GM20431 (cell line): Measurements from ENCODE around the gene ORM1.
"Not testable (repeated sequence)": the region's sequence is repeated elsewhere in the genome, so short reads cannot be mapped to it uniquely, and the experiment has no call there.

Experiments
- in situ Hi-C: fragments of 300-500 bp; cut with MseI, MboI; formaldehyde crosslinking; loops from one replicate; pipeline ENCODE4 v1.15.0; 2020; ENCODE audit warnings: low sequenced_read_pairs; ENCODE audit not compliant: unreplicated experiment

ORM1 gene

DNA sequence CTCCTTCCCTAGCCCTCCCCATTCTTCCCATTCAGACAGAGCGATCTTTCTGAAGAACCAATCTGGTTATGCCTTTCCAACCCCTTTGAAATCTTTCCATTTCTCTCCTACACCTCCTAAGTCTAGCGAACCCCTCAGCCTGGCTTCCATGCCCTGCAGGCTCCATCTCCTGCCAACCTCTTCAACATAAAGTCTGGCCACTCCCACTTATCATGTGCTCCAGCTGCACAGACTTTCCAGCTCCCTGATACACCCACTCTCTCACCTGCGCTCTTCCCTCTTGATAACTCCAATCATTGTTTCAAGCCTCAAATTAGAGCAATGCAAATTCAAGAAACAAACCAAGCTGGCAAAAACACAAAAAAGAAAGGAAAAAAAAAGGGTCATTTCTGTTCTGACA lies 3.8 kb upstream of the ORM1 start:
- in situ Hi-C loops, result no loop called here

DNA sequence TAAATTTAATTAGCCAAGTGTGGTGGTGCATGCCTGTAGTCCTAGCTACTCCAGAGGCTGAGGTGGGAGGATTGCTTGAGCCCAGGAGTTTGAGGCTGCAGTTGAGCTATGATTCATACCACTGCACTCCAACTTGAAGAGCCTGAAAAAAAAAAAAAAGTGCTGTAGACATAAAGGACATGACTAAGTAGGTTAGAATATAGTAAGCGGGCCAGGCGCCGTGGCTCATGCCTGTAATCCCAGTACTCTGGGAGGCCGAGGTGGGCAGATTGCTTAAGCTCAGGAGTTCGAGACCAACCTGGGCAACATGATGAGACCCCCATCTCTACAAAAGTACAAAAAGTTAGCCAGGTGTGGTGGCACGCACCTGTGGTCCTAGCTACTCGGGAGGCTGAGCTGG lies 2.2 kb upstream of the ORM1 start:
- in situ Hi-C loops, result not testable (repeated sequence)

DNA sequence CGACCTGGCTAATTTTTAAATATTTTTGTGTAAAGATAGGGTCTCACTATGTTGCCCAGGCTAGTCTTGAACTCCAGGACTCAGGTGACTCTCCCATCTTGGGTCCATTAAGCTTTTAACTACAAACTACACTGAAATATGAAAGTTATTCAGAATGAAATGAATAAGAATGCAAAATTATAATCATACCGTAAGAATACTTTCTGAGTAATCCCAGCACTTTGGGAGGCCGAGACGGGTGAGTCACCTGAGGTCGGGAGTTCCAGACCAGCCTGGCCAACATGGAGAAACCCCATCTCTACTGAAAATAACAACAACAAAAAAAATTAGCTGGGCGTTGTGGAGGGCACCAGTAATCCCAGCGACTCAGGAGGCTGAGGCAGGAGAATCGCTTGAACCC lies 1.1 kb upstream of the ORM1 start:
- in situ Hi-C loops, result no loop called here

DNA sequence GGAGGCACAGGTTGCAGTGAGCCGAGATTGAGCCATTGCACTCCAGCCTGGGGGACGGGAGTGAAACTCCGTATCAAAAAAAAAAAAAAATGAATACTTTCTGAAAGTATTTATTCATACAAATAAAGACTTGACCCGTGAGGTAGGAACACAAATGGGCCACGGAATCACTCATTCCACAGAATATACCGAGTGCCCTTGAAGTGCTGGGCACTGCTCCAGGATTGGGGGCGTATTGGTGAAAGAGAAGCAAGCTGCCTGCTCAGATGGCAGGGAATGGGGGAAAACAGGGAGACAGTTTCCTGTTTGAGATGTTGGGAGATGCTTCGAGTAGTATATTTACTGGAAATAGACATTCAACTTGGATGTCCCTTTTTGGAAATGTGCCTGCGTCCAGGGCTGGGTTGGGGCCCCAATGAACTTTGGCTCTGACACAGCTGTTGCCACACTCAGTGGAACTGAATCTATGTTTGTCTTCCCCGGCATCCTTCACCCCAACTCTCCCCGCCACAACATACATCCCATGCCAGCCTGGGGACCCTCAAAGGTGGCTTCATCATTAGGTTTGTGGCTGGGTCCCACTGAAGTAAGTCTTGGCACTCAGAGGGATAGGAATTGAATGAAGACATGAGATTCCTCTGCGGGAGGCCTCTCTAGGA lies 609 bp upstream of the ORM1 start:
- in situ Hi-C loops, result not testable (repeated sequence)

DNA sequence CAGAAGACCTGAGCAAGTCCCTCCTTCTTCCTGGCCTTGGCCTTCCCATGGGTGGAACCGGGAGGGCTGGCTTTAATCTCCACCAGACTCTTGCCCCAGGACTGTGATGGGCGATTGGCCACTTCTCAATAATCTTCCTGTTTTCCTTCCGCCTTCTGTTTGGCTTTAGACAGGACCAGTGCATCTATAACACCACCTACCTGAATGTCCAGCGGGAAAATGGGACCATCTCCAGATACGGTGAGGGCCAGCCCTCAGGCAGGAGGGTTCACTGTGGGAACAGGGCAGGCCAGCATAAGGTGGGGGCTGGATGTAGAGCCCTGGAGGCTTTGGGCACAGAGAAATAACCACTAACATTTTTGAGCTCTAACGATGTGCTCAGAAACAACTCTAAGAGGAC lies 951 bp downstream of the ORM1 start:
- in situ Hi-C loops, result not testable (repeated sequence)

DNA sequence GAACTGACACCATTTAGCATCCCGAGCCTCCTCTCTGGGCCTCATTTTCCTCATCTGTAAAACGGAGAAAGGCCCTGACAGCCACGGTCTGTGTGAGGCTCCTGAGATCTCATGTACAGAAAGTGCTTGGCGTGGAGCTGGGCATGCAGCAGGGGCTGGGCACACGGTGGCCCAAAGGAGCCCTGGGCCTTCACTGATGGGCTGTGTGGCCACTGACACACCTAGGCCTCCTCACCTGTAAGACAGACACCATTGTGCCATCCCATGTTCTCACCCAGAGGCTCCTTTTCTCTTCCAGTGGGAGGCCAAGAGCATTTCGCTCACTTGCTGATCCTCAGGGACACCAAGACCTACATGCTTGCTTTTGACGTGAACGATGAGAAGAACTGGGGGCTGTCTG lies 1.6 kb downstream of the ORM1 start:
- in situ Hi-C loops, result no loop called here

DNA sequence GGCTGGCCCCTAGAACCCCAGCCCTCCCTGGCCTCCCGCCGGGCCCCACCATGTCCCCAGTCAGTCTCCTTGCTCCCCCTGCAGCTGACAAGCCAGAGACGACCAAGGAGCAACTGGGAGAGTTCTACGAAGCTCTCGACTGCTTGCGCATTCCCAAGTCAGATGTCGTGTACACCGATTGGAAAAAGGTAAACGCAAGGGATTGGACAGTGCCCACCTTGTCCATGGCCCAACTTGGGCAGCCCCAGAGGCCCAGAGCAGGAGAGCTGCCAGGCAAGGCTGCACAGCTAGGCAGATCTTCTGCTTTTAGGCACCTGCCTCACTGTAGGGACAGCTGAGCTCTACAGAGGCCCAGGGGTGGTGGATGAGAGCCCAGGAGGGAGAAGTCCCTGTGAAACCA lies 2.1 kb downstream of the ORM1 start:
- in situ Hi-C loops, result not testable (repeated sequence)

DNA sequence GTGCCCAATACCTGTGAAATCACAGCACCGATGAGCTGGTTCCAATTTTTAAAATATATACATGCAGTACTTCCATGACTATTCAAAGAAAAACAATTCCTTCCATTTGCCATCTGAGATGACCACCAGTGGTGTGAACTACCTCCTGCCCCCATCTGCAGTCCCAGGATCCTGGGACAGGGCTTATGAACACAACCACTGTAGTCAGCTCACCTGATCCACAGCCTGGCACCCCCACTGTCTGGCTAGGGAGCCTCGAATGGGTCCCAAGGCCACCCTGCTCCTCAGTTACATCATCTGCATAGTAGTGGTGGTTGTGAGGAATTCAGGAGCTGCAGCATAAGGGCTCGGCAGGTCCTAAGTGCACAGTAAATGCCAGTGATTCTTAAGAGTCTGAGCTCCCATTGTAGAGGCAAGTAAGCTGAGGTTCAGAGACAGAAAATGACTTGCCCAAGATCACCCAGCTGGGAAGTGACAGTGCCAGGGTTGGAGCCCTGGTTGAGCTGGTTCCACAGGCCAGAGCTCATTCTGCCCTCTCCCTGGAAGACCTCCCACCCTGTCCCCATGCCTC lies 2.9 kb downstream of the ORM1 start:
- in situ Hi-C loops, result not testable (repeated sequence)

DNA sequence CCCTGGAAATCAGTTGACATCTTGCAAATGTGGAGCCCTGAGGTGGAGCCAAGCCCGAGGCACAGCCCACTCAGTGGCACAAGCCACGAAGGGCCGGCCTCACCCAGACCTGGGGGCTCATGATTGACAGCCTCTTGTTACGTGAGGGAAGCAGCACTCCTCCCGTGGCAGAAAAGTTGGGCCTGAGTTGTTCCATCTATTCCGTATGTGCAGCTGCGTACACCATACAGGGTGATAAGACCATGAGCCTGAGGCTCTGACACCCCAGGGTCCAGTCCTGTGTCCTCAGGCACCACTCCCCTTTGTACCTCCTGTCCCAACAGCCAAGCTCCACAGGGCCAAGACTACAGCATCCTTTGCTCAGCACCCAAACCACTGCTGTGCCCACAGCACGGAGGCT lies 4.9 kb downstream of the ORM1 start:
- in situ Hi-C loops, result no loop called here

DNA sequence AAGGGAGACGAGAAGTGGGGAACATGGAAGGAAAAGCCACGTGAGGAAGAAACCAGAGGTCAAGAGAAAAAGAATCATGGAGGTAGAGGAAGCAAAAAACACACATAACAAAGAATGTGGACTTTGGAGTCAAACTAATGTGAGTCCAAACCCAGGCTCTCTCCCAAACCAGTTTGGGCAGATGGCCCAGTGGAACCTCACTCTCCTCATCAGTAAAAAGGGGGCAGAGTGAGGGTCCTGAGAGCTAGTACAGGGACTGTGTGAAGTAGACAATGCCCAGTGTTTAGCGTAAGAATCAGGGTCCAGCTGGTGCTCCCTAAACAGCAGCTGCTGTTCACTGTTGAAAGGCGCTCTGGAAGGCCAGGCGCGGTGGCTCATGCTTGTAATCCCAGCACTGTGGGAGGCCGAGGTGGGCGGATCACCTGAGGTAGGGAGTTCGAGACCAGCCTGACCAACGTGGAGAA lies 5.5 kb downstream of the ORM1 start:
- in situ Hi-C loops, result not testable (repeated sequence)

DNA sequence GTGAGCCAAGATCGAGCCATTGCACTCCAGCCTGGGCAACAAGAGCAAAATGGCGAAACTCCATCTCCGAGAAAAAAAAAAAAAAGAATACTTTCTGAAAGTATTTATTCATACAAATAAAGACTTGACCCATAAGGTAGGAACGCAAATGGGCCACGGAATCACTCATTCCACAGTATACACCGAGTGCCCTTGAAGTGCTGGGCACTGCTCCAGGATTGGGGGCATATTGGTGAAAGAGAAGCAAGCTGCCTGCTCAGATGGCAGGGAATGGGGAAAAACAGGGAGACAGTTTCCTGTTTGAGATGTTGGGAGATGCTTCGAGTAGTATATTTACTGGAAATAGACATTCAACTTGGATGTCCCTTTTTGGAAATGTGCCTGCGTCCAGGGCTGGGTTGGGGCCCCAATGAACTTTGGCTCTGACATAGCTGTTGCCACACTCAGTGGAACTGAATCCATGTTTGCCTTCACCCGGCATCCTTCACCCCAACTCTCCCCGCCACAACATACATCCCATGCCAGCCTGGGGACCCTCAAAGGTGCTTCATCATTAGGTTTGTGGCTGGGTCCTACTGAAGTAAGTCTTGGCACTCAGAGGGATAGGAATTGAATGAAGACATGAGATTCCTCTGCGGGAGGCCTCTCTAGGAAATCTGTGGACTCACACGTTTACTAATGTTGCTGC lies 6.2 kb downstream of the ORM1 start:
- in situ Hi-C loops, result not testable (repeated sequence)

DNA sequence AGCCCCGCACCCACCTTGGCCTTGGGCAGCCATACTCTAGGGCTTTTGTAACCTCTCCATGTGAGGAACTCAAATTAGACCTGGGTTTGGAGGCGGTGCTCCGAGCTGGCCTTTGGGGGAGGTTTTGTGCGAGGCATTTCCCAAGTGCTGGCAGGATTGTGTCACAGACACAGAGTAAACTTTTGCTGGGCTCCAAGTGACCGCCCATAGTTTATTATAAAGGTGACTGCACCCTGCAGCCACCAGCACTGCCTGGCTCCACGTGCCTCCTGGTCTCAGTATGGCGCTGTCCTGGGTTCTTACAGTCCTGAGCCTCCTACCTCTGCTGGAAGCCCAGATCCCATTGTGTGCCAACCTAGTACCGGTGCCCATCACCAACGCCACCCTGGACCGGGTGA lies 6.7 kb downstream of the ORM1 start, which contains the start of gene ORM2:
ORM2 (plus strand) TSS at position 245 of the 398 bp plus-strand sequence; CDS start at position 281, 36 bp downstream.
- in situ Hi-C loops, result not testable (repeated sequence)

DNA sequence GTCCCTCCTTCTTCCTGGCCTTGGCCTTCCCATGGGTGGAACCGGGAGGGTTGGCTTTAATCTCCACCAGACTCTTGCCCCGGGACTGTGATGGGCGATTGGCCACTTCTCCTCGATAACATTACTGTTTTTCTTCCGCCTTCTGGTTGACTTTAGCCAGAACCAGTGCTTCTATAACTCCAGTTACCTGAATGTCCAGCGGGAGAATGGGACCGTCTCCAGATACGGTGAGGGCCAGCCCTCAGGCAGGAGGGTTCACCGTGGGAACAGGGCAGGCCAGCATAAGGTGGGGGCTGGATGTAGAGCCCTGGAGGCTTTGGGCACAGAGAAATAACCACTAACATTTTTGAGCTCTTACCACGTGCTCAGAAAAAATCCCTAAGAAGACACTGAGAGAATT lies 7.7 kb downstream of the ORM1 start:
- in situ Hi-C loops, result no loop called here

DNA sequence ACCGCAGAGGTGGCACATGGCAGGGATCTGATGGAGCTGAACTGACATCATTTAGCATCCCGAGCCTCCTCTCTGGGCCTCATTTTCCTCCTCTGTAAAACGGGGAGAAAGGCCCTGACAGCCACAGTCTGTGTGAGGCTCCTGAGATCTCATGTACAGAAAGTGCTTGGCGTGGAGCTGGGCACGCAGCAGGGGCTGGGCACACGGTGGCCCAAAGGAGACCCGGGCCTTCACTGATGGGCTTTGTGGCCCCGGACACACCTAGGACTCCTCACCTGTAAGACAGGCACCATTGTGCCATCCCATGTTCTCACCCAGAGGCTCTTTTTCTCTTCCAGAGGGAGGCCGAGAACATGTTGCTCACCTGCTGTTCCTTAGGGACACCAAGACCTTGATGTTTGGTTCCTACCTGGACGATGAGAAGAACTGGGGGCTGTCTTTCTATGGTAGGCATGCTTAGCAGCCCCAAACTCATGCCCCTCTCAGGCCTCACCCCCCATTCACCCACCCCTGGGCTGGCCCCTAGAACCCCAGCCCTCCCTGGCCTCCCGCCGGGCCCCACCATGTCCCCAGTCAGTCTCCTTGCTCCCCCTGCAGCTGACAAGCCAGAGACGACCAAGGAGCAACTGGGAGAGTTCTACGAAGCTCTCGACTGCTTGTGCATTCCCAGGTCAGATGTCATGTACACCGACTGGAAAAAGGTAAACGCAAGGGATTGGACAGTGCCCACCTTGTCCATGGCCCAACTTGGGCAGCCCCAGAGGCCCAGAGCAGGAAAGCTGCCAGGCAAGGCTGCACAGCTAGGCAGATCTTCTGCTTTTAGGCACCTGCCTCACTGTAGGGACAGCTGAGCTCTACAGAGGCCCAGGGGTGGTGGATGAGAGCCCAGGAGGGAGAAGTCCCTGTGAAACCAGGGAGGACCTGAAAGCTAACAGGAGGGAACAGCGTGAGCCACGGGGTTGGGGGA lies 8.6 kb downstream of the ORM1 start:
- in situ Hi-C loops, result not testable (repeated sequence)

DNA sequence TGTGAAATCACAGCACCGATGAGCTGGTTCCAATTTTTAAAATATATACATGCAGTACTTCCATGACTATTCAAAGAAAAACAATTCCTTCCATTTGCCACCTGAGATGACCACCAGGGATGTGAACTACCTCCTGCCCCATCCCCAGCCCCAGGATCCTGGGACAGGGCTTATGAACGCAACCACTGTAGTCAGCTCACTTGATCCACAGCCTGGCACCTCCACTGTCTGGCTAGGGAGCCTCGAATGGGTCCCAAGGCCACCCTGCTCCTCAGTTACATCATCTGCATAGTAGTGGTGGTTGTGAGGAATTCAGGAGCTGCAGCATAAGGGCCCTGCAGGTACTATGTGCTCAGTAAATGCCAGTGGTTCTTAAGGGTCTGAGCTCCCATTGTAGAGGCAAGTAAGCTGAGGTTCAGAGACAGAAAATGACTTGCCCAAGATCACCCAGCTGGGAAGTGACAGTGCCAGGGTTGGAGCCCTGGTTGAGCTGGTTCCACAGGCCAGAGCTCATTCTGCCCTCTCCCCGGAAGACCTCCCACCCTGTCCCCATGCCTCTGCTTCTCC lies 9.7 kb downstream of the ORM1 start:
- in situ Hi-C loops, result not testable (repeated sequence)

DNA sequence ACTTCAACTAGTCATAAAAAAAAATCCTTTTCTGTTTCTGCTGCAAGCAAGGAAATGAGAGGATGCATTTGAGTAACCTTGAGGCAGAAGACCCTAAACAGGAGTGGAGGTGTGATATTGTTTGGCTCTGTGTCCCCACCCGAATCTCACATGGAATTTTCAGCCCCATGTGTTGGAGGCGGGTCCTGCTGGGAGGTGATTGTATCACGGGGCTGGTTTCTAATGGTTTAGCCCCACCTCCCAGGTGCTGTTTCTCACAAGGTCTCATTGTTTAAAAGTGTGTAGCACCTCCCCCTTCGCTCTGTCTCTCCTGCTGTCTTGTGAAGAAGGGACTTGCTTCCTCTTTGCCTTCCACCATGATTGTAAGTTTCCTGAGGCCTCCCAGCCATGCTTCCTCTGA lies 10.8 kb downstream of the ORM1 start:
- in situ Hi-C loops, result not testable (repeated sequence)

DNA sequence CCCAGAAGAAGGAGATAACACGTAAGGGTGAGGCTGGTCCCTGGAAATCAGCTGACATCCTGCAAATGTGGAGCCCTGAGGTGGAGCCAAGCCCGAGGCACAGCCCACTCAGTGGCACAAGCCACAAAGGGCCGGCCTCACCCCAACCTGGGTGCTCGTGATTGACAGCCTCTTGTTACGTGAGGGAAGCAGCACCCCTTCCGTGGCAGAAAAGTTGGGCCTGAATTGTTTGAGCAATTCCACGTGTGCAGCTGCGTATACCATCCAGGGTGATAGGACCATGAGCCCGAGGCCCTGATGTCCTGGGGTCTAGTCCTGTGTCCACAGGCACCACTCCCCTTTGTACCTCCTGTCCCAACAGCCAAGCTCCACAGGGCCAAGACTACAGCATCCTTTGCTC lies 11.6 kb downstream of the ORM1 start:
- in situ Hi-C loops, result no loop called here

DNA sequence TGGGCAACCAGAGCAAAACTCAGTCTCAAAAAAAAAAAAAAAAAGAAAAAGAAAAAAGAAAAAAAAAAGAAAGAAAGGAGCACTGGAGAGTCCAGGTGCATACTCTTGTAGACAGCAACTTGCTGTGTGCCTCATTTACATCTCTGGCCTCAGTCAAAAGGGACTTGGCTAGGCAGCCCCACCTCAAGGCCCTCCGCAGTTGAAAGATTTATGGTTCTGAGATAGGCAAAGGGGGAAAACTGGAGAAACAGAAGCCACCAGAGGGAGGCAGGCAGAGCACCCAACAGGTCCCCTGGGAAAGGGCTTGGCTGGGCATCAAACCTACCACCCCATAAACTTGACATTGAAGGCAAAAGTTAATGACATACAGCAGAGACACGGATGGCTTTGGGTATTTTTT lies 12.8 kb downstream of the ORM1 start:
- in situ Hi-C loops, result no loop called here

DNA sequence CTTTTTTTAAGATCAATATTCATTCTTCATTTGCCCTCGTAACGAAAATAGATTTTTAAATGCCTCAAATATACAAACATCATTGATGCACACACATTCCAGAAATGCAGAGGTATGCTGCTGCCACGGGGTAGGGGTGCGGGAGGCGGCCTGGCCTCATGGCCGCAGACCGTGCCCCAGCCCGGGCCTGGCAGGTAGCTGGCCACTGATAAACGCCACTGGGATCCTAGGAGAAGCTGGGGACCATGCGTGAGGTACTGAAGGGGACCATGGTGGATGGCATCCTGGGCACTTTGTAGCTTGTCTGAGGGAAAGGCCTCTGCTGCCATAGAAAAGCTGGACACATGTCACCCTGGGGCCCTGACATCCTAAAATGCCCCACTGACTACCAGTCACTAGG lies 13.3 kb downstream of the ORM1 start:
- in situ Hi-C loops, result no loop called here
